ENCODE results near the gene HOXD11. TPM values are rescaled to one million over a fixed set of nuclear protein-coding genes. Genes with fewer than 3 reads are reported as not detected.

Gene HOXD11
- not detected in 2 replicates for total RNA-seq
- not detected in 2 replicates for polyA plus RNA-seq
- polyA plus RNA-seq (2011; cell fraction: cytosol; rRNA removed): not detected in 2 replicates
- not detected in 2 replicates for polyA plus RNA-seq (2011; cell fraction: nucleus; rRNA removed)
- not detected in 2 replicates for polyA plus RNA-seq (2012)
- polyA minus RNA-seq: not detected in 2 replicates
- 1.0 TPM for polyA minus RNA-seq (2011; cell fraction: cytosol; rRNA and poly(A)+ RNA removed)
- not detected in 2 replicates for polyA minus RNA-seq (2011; cell fraction: nucleus; rRNA and poly(A)+ RNA removed)
- Bru-seq, nascent RNA: not detected
- not detected for BruChase-seq, experiment 1, labeled RNA remaining after a 6-hour chase
- not detected for BruChase-seq, experiment 2, labeled RNA remaining after a 2-hour chase
- long read RNA-seq: 0 reads

GRCh38 chr2:176106581-176107539 is at the start of gene HOXD11:
HOXD11 (plus strand) TSS chr2:176107280; CDS start chr2:176107356, 76 bp downstream.
- dilution Hi-C loops (cut with MboI; ENCODE audit: extremely low pct_ligation_motif_present, low sequenced_read_pairs): no loop called here
- H3K4me2 ChIP-seq (ENCODE audit: insufficient read depth, low read length): peak within 1 kb of the TSS; percentile 39

GRCh38 chr2:176063958-176064357 is 43.1 kb upstream of the HOXD11 start:
- peaks cover 50 to 78% of the 10 kb centered on the region in 2 experiments for H3K27me3 ChIP-seq (ENCODE audit: control insufficient read depth in 2 of 2, insufficient read depth in 2 of 2, low read length in 2 of 2)
- no peak overlapping the region for H2AFZ ChIP-seq (ENCODE audit: low read depth, low read length)
- ChIA-PET CTCF (interaction anchor here (1.0 to 1.3 kb wide), 4 partner anchors 10 to 1365 kb away, joined by 3 to 4 read pairs (median 3); no protein-coding TSS in a partner anchor), POLR2A (interaction anchor here (0.6 kb wide), 1 partner anchor 139 kb away, joined by 3 read pairs; no protein-coding TSS in a partner anchor)
- H4K20me1 ChIP-seq (replicated peaks; ENCODE audit: control insufficient read depth, extremely low read depth, insufficient read depth, low read length): no peaks in the 10 kb centered on the region
- no peaks in the 10 kb centered on the region for H3K36me3 ChIP-seq (ENCODE audit: control insufficient read depth in 2 of 2, extremely low read depth in 1 of 2, insufficient read depth in 2 of 2, low read length in 2 of 2)
- no peaks in the 10 kb centered on the region for H3K9me1 ChIP-seq (replicated peaks; ENCODE audit: control insufficient read depth, extremely low read depth, insufficient read depth, low read length)
- no peaks in the 10 kb centered on the region for H3K79me2 ChIP-seq (ENCODE audit: control insufficient read depth, insufficient read depth, low read length)
- no peak overlapping the region for H3K9ac ChIP-seq (replicated peaks; ENCODE audit: extremely low read depth, insufficient read depth, low read length)
- FAIRE-seq (no peak), DNase-seq (ENCODE audit: low read depth, low spot score) (no peak)
- peaks cover 5% of the 10 kb centered on the region for H3K4me1 ChIP-seq (ENCODE audit: control insufficient read depth, extremely low read depth, insufficient read depth, low read length)
- dilution Hi-C loops (cut with MboI; ENCODE audit: extremely low pct_ligation_motif_present, low sequenced_read_pairs) (no loop called here), intact Hi-C loops (cut with micrococcal nuclease) (no loop called here)
- H3K4me2 ChIP-seq (ENCODE audit: insufficient read depth, low read length): no peak overlapping the region
- no peak for TF ChIP-seq MYC (IDR thresholded peaks at IDR 0.05; ENCODE audit: low read depth, low read length)
- no peak for TF ChIP-seq FOS (IDR thresholded peaks at IDR 0.05; ENCODE audit: borderline replicate concordance, insufficient read depth, low read length)
- no peak for TF ChIP-seq GATA2 (IDR thresholded peaks at IDR 0.05; ENCODE audit: insufficient read depth, insufficient read length, low read depth, low read length)
- TF ChIP-seq POLR2A (IDR thresholded peaks at IDR 0.05; ENCODE audit: low read depth, low read length): no peak
- no peak for TF ChIP-seq CTCF (IDR thresholded peaks at IDR 0.05; ENCODE audit: extremely low read depth in 1 of 2, insufficient read depth in 1 of 2, low read depth in 1 of 2, low read length in 2 of 2)
- TF ChIP-seq EZH2 (IDR thresholded peaks at IDR 0.05; ENCODE audit: borderline replicate concordance, low read depth, low read length, severe bottlenecking): no peak
- no peak for TF ChIP-seq JUN (IDR thresholded peaks at IDR 0.05; ENCODE audit: borderline replicate concordance, insufficient read depth, insufficient read length, low read depth)
- TF ChIP-seq POLR2AphosphoS5 (IDR thresholded peaks at IDR 0.05; ENCODE audit: insufficient read depth, low read depth, low read length): no peak
- TF ChIP-seq MAX (IDR thresholded peaks at IDR 0.05; ENCODE audit: insufficient read depth, insufficient read length): no peak
- no peak overlapping the region for H3K4me3 ChIP-seq (replicated peaks in 1 of 3; ENCODE audit: insufficient read depth in 1 of 3, low read depth in 1 of 3, low read length in 3 of 3)
- BruUV-seq (replicated peaks): no TSS peak
- H3K9me3 ChIP-seq (replicated peaks; ENCODE audit: control insufficient read depth, insufficient read depth, low read length): no peaks in the 10 kb centered on the region
- no peak overlapping the region for H3K27ac ChIP-seq (ENCODE audit: insufficient read depth, low read depth, low read length)

More at GRCh38 chr2:176106581-176107539, at the start of gene HOXD11:
- no peaks in the 10 kb centered on the region for H3K79me2 ChIP-seq (ENCODE audit: control insufficient read depth, insufficient read depth, low read length)
- DNase-seq (ENCODE audit: low read depth, low spot score) (peak; percentile 17), FAIRE-seq (no peak)
- ChIA-PET CTCF (interaction anchor here (1.9 kb wide), 1 partner anchor 9 kb away, joined by 7 read pairs; no protein-coding TSS in a partner anchor), POLR2A (no interaction called here)
- H3K9me3 ChIP-seq (replicated peaks; ENCODE audit: control insufficient read depth, insufficient read depth, low read length): no peaks in the 10 kb centered on the region
- no peak within 1 kb of the TSS for H3K27ac ChIP-seq (ENCODE audit: insufficient read depth, low read depth, low read length)
- H3K9ac ChIP-seq (replicated peaks; ENCODE audit: extremely low read depth, insufficient read depth, low read length): no peak within 1 kb of the TSS
- H2AFZ ChIP-seq (ENCODE audit: low read depth, low read length): no peak within 1 kb of the TSS
- TF ChIP-seq EZH2 (IDR thresholded peaks at IDR 0.05; ENCODE audit: borderline replicate concordance, low read depth, low read length, severe bottlenecking): peak; percentile 98
- TF ChIP-seq MAX (IDR thresholded peaks at IDR 0.05; ENCODE audit: insufficient read depth, insufficient read length): no peak
- peaks cover 83 to 96% of the 10 kb centered on the region in 2 experiments for H3K27me3 ChIP-seq (ENCODE audit: control insufficient read depth in 2 of 2, insufficient read depth in 2 of 2, low read length in 2 of 2)
- H4K20me1 ChIP-seq (replicated peaks; ENCODE audit: control insufficient read depth, extremely low read depth, insufficient read depth, low read length): no peaks in the 10 kb centered on the region
- H3K4me3 ChIP-seq (replicated peaks in 1 of 3; ENCODE audit: insufficient read depth in 1 of 3, low read depth in 1 of 3, low read length in 3 of 3): no peak within 1 kb of the TSS
- no peaks in the 10 kb centered on the region for H3K36me3 ChIP-seq (ENCODE audit: control insufficient read depth in 2 of 2, extremely low read depth in 1 of 2, insufficient read depth in 2 of 2, low read length in 2 of 2)
- intact Hi-C loops (cut with micrococcal nuclease): no loop called here
- H3K4me1 ChIP-seq (ENCODE audit: control insufficient read depth, extremely low read depth, insufficient read depth, low read length): no peaks in the 10 kb centered on the region
- H3K9me1 ChIP-seq (replicated peaks; ENCODE audit: control insufficient read depth, extremely low read depth, insufficient read depth, low read length): no peaks in the 10 kb centered on the region
- BruUV-seq (replicated peaks): no TSS peak

All from endothelial cell of umbilical vein (primary cell).